Osteoblast (primary cell): ENCODE results near the gene AJM1. TPM values are rescaled to one million over a fixed set of nuclear protein-coding genes. Genes with fewer than 3 reads are reported as not detected.

Experiments used
- DNase-seq: peaks from one replicate; pipeline ENCODE4 v3.0.0; 2011; ENCODE audit warnings: low spot score, mixed read lengths; ENCODE audit not compliant: insufficient read length; ENCODE audit errors: missing footprints
- H2AFZ ChIP-seq: 2 replicates; pipeline ENCODE4 v1.6.0; 2011; ENCODE audit warnings: mild to moderate bottlenecking, low read length
- H3K27ac ChIP-seq: 2 replicates; pipeline ENCODE4 v1.5.1; 2011; ENCODE audit warnings: mild to moderate bottlenecking, low read depth, low read length, moderate library complexity
- H3K27me3 ChIP-seq: 2 replicates; pipeline ENCODE4 v1.6.0; 2012; ENCODE audit warnings: mild to moderate bottlenecking, control low read depth, inconsistent platforms, low read length, moderate library complexity; ENCODE audit not compliant: insufficient read depth
- H3K36me3 ChIP-seq: 2 replicates; pipeline ENCODE4 v1.5.1; 2011; ENCODE audit warnings: mild to moderate bottlenecking, low read length, control low read depth, moderate library complexity; ENCODE audit not compliant: insufficient read depth
- H3K4me1 ChIP-seq: 2 replicates; pipeline ENCODE4 v1.5.1; 2011; ENCODE audit warnings: mild to moderate bottlenecking, low read length, control low read depth, moderate library complexity; ENCODE audit not compliant: insufficient read depth
- H3K4me2 ChIP-seq: 2 replicates; pipeline ENCODE4 v1.6.0; 2011; ENCODE audit warnings: mild to moderate bottlenecking, low read length; ENCODE audit not compliant: insufficient read depth
- H3K4me3 ChIP-seq: fragments of 200-600 bp; sonication (generic); 3 replicates; pipeline ENCODE4 v1.5.1; 2012; ENCODE audit warnings: mild to moderate bottlenecking, low read length, inconsistent platforms; ENCODE audit not compliant: insufficient read depth
- H3K79me2 ChIP-seq: 2 replicates; pipeline ENCODE4 v1.6.0; 2012; ENCODE audit warnings: mild to moderate bottlenecking, low read length, control low read depth, inconsistent platforms; ENCODE audit not compliant: insufficient read depth
- H3K9me3 ChIP-seq: 2 replicates; pipeline ENCODE4 v1.5.1; 2011; ENCODE audit warnings: low read depth, low read length, control low read depth
- H4K20me1 ChIP-seq: 2 replicates; pipeline ENCODE4 v1.6.0; 2012; ENCODE audit warnings: mild to moderate bottlenecking, low read length, control low read depth; ENCODE audit not compliant: insufficient read depth
- CTCF ChIP-seq: IDR thresholded peaks from 2 replicates; pipeline ENCODE4 v1.5.1; 2011; ENCODE audit warnings: mild to moderate bottlenecking, low read depth, low read length, moderate library complexity; ENCODE audit errors: extremely low read depth
- total RNA-seq: library from RNA; depleted of rRNA; stranded (reverse); fragments of >200 nt; gene quantifications from 2 replicates; pipeline ENCODE4 v1.2.3, GENCODE V29; 2012

Gene AJM1
- total RNA-seq, 1 donor, result 1.1 TPM

- no peak overlapping the region for H3K4me2 ChIP-seq
- H3K27me3 ChIP-seq, result no peaks in the 10 kb centered on the region
- no peak overlapping the region for H2AFZ ChIP-seq
- no peak overlapping the region for H3K27ac ChIP-seq
- DNase-seq, result peak; percentile 81
- H3K9me3 ChIP-seq, result no peaks in the 10 kb centered on the region
- peaks cover 19% of the 10 kb centered on the region for H3K36me3 ChIP-seq
- TF ChIP-seq CTCF, result no peak
- H4K20me1 ChIP-seq, result peaks cover 10% of the 10 kb centered on the region
- H3K4me3 ChIP-seq, result no peak overlapping the region
- H3K79me2 ChIP-seq, result peaks cover 5% of the 10 kb centered on the region
- H3K4me1 ChIP-seq, result peaks cover 11% of the 10 kb centered on the region
Observed at GRCh38 chr9:136858452-136858843, 16.2 kb downstream of the AJM1 start.

GRCh38 chr9:136858844-136859757 lies 16.8 kb downstream of the AJM1 start:
- Histone ChIP-seq H3K9me3 (no peaks in the 10 kb centered on the region), H4K20me1 (peaks cover 13% of the 10 kb centered on the region), H3K27me3 (no peaks in the 10 kb centered on the region), H3K79me2 (peaks cover 11% of the 10 kb centered on the region), H2AFZ (no peak overlapping the region), H3K36me3 (peaks cover 26% of the 10 kb centered on the region), H3K4me2 (no peak overlapping the region), H3K4me1 (peaks cover 11% of the 10 kb centered on the region), H3K4me3 (no peak overlapping the region), H3K27ac (peak overlapping the region; percentile 28)
- DNase-seq, result peak; percentile 97
- TF ChIP-seq CTCF, result no peak

- DNase-seq, result peak; percentile 53
- H3K4me3 ChIP-seq, result no peak overlapping the region
- H3K4me2 ChIP-seq, result no peak overlapping the region
- H3K27me3 ChIP-seq, result no peaks in the 10 kb centered on the region
- H3K9me3 ChIP-seq, result no peaks in the 10 kb centered on the region
- no peak overlapping the region for H3K27ac ChIP-seq
- H4K20me1 ChIP-seq, result peaks cover 20% of the 10 kb centered on the region
- peaks cover 15% of the 10 kb centered on the region for H3K4me1 ChIP-seq
- no peak overlapping the region for H2AFZ ChIP-seq
- H3K79me2 ChIP-seq, result peaks cover 23% of the 10 kb centered on the region
- TF ChIP-seq CTCF, result no peak
- peaks cover 29% of the 10 kb centered on the region for H3K36me3 ChIP-seq
Observed at GRCh38 chr9:136860529-136860928, 18.3 kb downstream of the AJM1 start.
